BLaER1 (cell line): ENCODE data around the gene YAF2.
A peak's percentile ranks its signal among the peaks of the same experiment; 100 is the strongest.

Experiments used
- H3K27ac ChIP-seq: shearing (Covaris generic); formaldehyde crosslinking; 2 replicates; pipeline ENCODE4 v1.8.1; 2022
- H3K27me3 ChIP-seq: shearing (Covaris generic); formaldehyde crosslinking; 2 replicates; pipeline ENCODE4 v1.8.1; 2022
- H3K36me3 ChIP-seq: shearing (Covaris generic); formaldehyde crosslinking; 2 replicates; pipeline ENCODE4 v1.8.1; 2022
- H3K4me1 ChIP-seq: shearing (Covaris generic); formaldehyde crosslinking; 2 replicates; pipeline ENCODE4 v1.8.1; 2022
- H3K4me2 ChIP-seq: shearing (Covaris generic); formaldehyde crosslinking; 2 replicates; pipeline ENCODE4 v1.8.1; 2022
- H3K4me3 ChIP-seq: shearing (Covaris generic); formaldehyde crosslinking; 2 replicates; pipeline ENCODE4 v1.8.1; 2022
- H3K9ac ChIP-seq: shearing (Covaris generic); formaldehyde crosslinking; 2 replicates; pipeline ENCODE4 v1.8.1; 2022
- H3K9me3 ChIP-seq: shearing (Covaris generic); formaldehyde crosslinking; 2 replicates; pipeline ENCODE4 v1.8.1; 2022
- H4K20me1 ChIP-seq: shearing (Covaris generic); formaldehyde crosslinking; 2 replicates; pipeline ENCODE4 v1.8.1; 2022
- Cebpa-rat ChIP-seq: shearing (Covaris generic); IDR thresholded peaks from 2 replicates; pipeline ENCODE4 v1.8.1; 2022

Gene YAF2, protein sequence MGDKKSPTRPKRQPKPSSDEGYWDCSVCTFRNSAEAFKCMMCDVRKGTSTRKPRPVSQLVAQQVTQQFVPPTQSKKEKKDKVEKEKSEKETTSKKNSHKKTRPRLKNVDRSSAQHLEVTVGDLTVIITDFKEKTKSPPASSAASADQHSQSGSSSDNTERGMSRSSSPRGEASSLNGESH

DNA sequence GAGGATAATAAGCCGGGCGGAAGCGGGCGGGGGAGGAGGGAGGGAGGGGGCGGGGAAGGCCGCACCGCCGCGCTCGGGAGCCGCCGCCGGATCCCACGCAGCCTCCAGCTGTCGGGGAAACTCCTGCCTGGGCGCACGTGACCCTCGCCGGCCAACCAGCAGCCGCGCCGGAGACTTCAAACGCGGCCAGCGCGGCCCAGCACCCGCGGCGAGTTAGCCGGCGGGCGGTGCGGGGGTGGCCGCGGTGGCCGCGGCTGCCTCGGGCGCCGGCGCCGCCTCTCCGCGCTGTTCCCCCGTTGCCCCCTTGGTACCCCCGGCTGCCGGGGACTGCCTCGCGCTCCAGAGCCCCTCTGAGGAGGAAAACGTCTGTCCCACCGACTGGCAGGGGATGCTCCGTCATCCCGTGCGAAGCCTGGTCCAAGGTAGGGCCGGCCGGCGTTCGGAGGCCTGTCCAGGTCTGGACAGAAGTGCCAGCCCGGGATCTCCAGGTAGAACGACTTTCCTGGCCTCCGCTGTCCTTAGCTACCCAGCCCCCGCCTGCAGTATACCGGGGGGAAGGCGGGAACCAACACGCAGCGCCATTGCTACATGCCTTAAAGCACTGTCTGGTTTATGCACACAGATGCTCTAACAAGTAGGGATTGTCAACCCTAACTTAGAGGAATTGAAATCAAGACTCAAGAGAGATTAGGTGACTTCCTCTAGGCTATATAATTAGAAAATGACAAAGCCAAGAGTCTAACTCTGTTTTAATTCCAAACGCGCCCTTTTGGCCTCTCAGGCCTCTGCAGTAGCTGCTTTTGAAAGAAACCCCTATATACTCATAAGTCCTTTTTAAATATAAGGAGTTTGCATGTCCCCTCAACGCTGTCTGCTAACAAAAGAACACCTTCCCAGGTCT, at the start of gene YAF2:
Gene YAF2, minus strand, starts transcription at position 9 of the 901 bp plus-strand sequence. CDS start 68 bp downstream, outside the sequence.
- Histone ChIP-seq H3K4me1 (peaks cover 36% of the 10 kb centered on the region), H3K27me3 (no peaks in the 10 kb centered on the region), H3K4me2 (peak within 1 kb of the TSS; percentile 88), H4K20me1 (peaks cover 40% of the 10 kb centered on the region), H3K9me3 (no peaks in the 10 kb centered on the region), H3K4me3 (peak within 1 kb of the TSS; percentile 89), H3K36me3 (peaks cover 24% of the 10 kb centered on the region), H3K27ac (peak within 1 kb of the TSS; percentile 95), H3K9ac (peak within 1 kb of the TSS; percentile 91)
- no peak for TF ChIP-seq Cebpa-rat

DNA sequence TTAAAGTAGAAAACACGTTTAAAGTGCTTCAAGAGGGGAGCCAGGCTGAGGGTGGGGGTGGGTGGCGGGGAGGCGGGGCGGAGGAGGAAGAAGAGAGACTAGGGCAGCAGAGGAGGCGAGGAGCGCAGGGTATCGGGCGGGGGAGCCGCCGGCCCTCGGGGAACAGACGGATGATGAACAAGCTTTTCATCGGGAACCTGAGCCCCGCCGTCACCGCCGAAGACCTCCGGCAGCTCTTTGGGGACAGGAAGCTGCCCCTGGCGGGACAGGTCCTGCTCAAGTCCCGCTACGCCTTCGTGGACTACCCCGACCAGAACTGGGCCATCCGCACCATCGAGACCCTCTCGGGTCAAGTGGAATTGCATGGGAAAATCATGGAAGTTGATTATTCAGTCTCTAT, 48.7 kb upstream of the YAF2 start:
- Histone ChIP-seq H3K9me3 (no peaks in the 10 kb centered on the region), H3K4me1 (no peaks in the 10 kb centered on the region), H3K36me3 (no peaks in the 10 kb centered on the region), H4K20me1 (no peaks in the 10 kb centered on the region), H3K27me3 (no peaks in the 10 kb centered on the region), H3K4me3 (no peak overlapping the region), H3K9ac (no peak overlapping the region), H3K27ac (no peak overlapping the region), H3K4me2 (no peak overlapping the region)
- no peak for TF ChIP-seq Cebpa-rat

DNA sequence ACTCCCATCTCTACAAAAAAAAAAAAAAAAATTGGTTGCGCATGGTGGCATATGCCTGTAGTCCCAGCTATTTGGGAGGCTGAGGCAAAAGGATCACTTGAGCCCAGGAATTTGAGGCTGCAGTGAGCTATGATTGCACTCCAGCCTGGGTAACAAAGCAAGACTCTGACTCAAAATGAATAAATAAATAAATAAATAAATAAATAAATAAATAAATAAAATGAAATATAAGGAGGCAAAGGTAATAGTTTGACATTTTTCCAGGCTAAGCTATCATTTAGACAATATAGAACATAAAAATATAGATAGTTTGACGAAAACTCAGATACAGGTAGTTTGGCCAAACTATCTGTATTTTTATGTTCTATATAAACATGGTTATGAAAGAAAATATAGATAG, 47.4 kb upstream of the YAF2 start:
- no peaks in the 10 kb centered on the region for H3K27me3 ChIP-seq
- H3K4me1 ChIP-seq = no peaks in the 10 kb centered on the region
- H3K27ac ChIP-seq = no peak overlapping the region
- H3K9ac ChIP-seq = no peak overlapping the region
- H3K36me3 ChIP-seq = no peaks in the 10 kb centered on the region
- no peaks in the 10 kb centered on the region for H3K9me3 ChIP-seq
- no peak overlapping the region for H3K4me2 ChIP-seq
- TF ChIP-seq Cebpa-rat = no peak
- H3K4me3 ChIP-seq = no peak overlapping the region
- no peaks in the 10 kb centered on the region for H4K20me1 ChIP-seq

DNA sequence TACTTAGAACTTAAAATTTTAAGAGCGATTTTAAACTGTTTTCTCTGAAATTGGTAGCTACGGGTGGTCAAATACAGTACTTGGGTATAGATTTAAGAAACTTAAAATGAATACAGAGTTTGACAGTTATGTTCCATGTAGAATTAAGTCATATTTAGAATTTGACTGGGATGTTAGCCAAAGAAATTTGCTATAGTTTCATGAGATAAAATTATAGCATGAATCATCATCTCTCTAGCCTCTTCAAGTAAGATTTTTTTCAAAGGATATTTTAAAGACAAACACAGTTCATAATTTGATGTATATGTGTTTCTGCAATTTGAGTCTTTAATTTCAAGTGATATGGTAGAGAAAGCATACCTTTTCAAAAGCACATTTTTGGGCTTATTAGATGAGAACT, 46.8 kb upstream of the YAF2 start:
- TF ChIP-seq Cebpa-rat = no peak
- H3K4me1 ChIP-seq = no peaks in the 10 kb centered on the region
- H3K36me3 ChIP-seq = no peaks in the 10 kb centered on the region
- no peak overlapping the region for H3K9ac ChIP-seq
- H3K9me3 ChIP-seq = no peaks in the 10 kb centered on the region
- H3K4me2 ChIP-seq = no peak overlapping the region
- H4K20me1 ChIP-seq = no peaks in the 10 kb centered on the region
- no peaks in the 10 kb centered on the region for H3K27me3 ChIP-seq
- no peak overlapping the region for H3K27ac ChIP-seq
- H3K4me3 ChIP-seq = no peak overlapping the region

DNA sequence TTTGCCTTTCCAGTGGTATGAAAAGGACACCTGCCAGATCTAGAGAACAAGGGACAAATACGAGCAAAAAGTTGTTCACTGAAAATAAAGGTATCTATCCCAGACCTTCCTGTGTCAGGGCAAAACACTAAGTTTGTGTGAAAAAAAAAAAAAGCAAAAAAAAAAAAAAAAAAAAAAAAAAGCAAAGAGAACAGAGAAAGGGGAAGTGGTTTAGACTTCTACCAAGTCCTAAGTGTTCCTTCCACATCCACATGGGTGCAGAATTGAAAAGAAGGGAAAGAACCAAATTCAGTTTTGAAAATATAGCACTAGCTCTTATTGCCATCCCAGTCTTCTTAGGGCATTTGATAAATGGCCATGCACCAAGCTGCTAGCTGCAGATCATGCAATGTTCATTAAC, 46.1 kb upstream of the YAF2 start:
- no peak for TF ChIP-seq Cebpa-rat
- Histone ChIP-seq H3K27me3 (no peaks in the 10 kb centered on the region), H3K9ac (no peak overlapping the region), H4K20me1 (no peaks in the 10 kb centered on the region), H3K9me3 (no peaks in the 10 kb centered on the region), H3K4me2 (no peak overlapping the region), H3K36me3 (no peaks in the 10 kb centered on the region), H3K4me3 (no peak overlapping the region), H3K27ac (no peak overlapping the region), H3K4me1 (no peaks in the 10 kb centered on the region)

DNA sequence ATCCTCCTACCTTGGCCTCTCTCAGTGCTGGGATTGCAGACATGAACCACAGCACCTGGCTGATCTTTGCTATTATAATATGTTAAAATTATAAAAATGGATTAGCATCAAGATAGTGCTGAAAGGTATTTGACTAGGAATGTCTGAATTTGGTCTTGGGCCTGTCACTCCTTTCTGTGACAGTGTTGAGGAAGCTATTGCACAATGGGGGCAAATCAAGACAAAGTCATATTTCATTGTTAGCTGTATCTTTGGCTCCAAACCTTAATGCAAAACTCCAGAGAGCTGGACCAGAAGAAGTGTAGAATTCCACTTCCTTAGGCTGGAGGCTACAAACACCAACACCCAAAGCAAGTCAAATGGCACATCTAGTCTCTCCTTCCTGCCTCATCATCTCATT, 45.7 kb upstream of the YAF2 start:
- no peaks in the 10 kb centered on the region for H3K4me1 ChIP-seq
- no peak for TF ChIP-seq Cebpa-rat
- no peak overlapping the region for H3K4me3 ChIP-seq
- no peaks in the 10 kb centered on the region for H3K36me3 ChIP-seq
- no peaks in the 10 kb centered on the region for H3K27me3 ChIP-seq
- H3K9ac ChIP-seq = no peak overlapping the region
- no peak overlapping the region for H3K27ac ChIP-seq
- no peaks in the 10 kb centered on the region for H4K20me1 ChIP-seq
- H3K4me2 ChIP-seq = no peak overlapping the region
- H3K9me3 ChIP-seq = no peaks in the 10 kb centered on the region

DNA sequence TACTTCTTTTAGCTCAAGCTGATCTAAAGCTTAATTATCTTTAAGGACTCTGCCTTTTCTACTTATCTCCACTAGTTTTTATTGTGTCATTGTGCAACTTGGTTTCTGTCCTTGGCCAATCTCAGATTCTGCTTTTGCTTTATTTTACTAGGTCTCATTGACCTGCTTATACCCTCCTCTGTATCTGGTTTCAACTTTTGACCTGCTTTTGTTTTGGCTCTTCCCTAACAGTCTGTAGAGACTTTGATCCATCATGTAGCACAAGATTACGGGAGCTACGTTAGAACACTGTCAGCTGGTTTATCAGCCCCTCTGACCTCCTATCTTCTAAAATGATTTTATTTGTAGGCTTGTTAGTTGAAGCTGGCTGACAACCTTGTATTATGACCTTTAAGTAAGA, 44.2 kb upstream of the YAF2 start:
- Histone ChIP-seq H3K4me1 (no peaks in the 10 kb centered on the region), H3K27ac (no peak overlapping the region), H3K36me3 (no peaks in the 10 kb centered on the region), H3K4me2 (no peak overlapping the region), H3K9me3 (no peaks in the 10 kb centered on the region), H4K20me1 (no peaks in the 10 kb centered on the region), H3K27me3 (no peaks in the 10 kb centered on the region), H3K4me3 (no peak overlapping the region), H3K9ac (no peak overlapping the region)
- TF ChIP-seq Cebpa-rat = no peak

DNA sequence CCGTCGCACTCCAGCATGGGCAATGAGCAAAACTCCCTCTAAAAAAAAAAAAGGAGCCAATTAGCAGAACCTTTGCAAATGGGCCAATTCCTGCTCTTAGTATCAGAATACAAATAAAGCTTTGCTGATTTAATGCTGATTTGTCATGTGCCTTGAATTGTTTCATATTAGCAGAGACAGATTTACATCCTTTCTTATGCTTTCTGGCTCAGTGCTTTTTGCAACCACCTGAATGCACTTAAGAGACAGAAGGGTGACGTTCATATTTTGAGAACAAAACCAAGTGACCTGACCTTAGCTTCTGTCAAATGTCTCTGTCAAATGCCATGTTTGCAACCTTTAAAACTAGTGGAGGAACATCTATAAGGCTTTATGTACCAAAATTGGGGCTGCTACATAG, 43.8 kb upstream of the YAF2 start:
- Histone ChIP-seq H3K9me3 (no peaks in the 10 kb centered on the region), H3K9ac (no peak overlapping the region), H4K20me1 (no peaks in the 10 kb centered on the region), H3K36me3 (no peaks in the 10 kb centered on the region), H3K4me1 (no peaks in the 10 kb centered on the region), H3K27me3 (no peaks in the 10 kb centered on the region), H3K4me3 (no peak overlapping the region), H3K27ac (no peak overlapping the region), H3K4me2 (no peak overlapping the region)
- no peak for TF ChIP-seq Cebpa-rat

DNA sequence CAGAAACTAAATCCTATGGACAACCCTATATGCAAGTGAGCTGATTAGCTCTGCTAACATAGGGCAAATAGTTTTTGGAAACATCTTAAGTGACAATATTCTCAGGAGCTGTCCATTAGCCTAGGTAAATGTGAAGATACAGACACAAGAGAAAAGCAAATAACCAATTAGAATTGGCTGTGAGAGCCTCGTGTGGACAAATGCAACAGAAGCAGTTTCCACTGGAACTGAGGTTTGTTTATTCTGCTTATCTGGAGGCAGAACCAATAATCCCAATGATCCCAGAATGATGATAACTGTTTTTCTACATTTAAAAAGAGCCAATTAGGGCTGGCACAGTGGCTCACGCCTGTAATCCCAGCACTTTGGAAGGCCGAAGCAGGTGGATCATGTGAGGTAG, 43.2 kb upstream of the YAF2 start:
- Histone ChIP-seq H3K27me3 (no peaks in the 10 kb centered on the region), H3K4me2 (no peak overlapping the region)

DNA sequence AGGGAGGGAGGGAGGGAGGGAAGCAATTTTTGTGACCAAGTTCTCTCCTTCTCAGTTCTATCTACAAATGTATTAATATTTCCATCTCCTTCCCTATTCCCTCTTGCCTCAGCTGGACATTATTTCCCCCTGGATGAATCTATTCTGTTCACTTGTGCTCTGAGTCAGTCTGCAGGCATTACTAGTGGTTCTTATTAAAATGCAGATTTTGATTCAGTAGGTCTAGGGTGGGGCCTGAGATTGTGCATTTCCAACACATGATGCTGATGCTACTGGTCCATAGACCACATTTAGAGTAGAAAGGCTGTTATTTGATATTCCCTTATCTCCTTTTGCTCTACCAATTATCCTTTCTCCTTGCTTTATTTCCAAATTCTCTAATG, 40.1 kb upstream of the YAF2 start:
- peaks cover 6% of the 10 kb centered on the region for H3K9me3 ChIP-seq
- no peaks in the 10 kb centered on the region for H4K20me1 ChIP-seq
- H3K9ac ChIP-seq = no peak overlapping the region
- no peak overlapping the region for H3K27ac ChIP-seq
- H3K27me3 ChIP-seq = no peaks in the 10 kb centered on the region
- H3K4me1 ChIP-seq = no peaks in the 10 kb centered on the region
- no peak overlapping the region for H3K4me2 ChIP-seq
- H3K36me3 ChIP-seq = no peaks in the 10 kb centered on the region
- no peak overlapping the region for H3K4me3 ChIP-seq
- no peak for TF ChIP-seq Cebpa-rat

More for the DNA sequence above, 43.2 kb upstream of the YAF2 start:
- H3K4me3 ChIP-seq = no peak overlapping the region
- no peaks in the 10 kb centered on the region for H3K9me3 ChIP-seq
- no peaks in the 10 kb centered on the region for H4K20me1 ChIP-seq
- no peaks in the 10 kb centered on the region for H3K4me1 ChIP-seq
- H3K27ac ChIP-seq = no peak overlapping the region
- H3K36me3 ChIP-seq = no peaks in the 10 kb centered on the region
- H3K9ac ChIP-seq = no peak overlapping the region
- TF ChIP-seq Cebpa-rat = no peak
